Natural killer cell (primary cell): ENCODE results near the gene NTM. TPM values are rescaled to one million over a fixed set of nuclear protein-coding genes. Genes with fewer than 3 reads are reported as not detected.

ENCODE experiments used
- ATAC-seq, 3 donors: fragments of 150-1000 bp in 2 of 3; fragments of 200-7000 bp in 1 of 3; cut with Tn5 transposase; 1 replicate in 1 of 3; 2 replicates in 2 of 3; pipeline ENCODE4 v1.10.0; 2021; ENCODE audit warnings: mild to moderate bottlenecking in 2 of 3, moderate library complexity in 2 of 3
- DNase-seq, 2 donors: peaks; one replicate each; pipeline versions ENCODE4 v3.0.0 to v3.0.0-alpha.2; 2013 to 2021; ENCODE audit warnings: mixed read lengths in 1 of 2
- H3K27ac ChIP-seq: one replicate; pipeline ENCODE4 v1.5.1; 2013; ENCODE audit warnings: mild to moderate bottlenecking, low read length
- H3K27me3 ChIP-seq: one replicate; pipeline ENCODE4 v1.6.1; 2013; ENCODE audit warnings: low read length; ENCODE audit not compliant: control insufficient read depth, insufficient read depth
- H3K36me3 ChIP-seq: one replicate; pipeline ENCODE4 v1.6.1; 2013; ENCODE audit warnings: low read length; ENCODE audit not compliant: control insufficient read depth, insufficient read depth
- H3K4me1 ChIP-seq: one replicate; pipeline ENCODE4 v1.6.1; 2013; ENCODE audit warnings: low read length; ENCODE audit not compliant: control insufficient read depth, insufficient read depth
- H3K4me3 ChIP-seq: one replicate; pipeline ENCODE4 v1.5.1; 2013; ENCODE audit warnings: low read length
- H3K9me3 ChIP-seq: one replicate; pipeline ENCODE4 v1.6.1; 2013; ENCODE audit warnings: low read length; ENCODE audit not compliant: control insufficient read depth, insufficient read depth
- H3K27ac Mint-ChIP-seq, 2 donors: one replicate each; pipeline ENCODE4 v1.8.0; 2022; ENCODE audit warnings: mild to moderate bottlenecking in 2 of 2, mixed read lengths in 2 of 2, moderate library complexity in 1 of 2
- H3K27me3 Mint-ChIP-seq, 2 donors: one replicate each; pipeline ENCODE4 v1.8.0; 2022; ENCODE audit warnings: low read depth in 2 of 2, mixed read lengths in 2 of 2
- H3K36me3 Mint-ChIP-seq: one replicate; pipeline ENCODE4 v1.8.0; 2022; ENCODE audit warnings: mixed read lengths
- H3K4me1 Mint-ChIP-seq, 2 donors: one replicate each; pipeline ENCODE4 v1.8.0; 2022; ENCODE audit warnings: mixed read lengths in 2 of 2
- H3K4me3 Mint-ChIP-seq: one replicate; pipeline ENCODE4 v1.8.0; 2022; ENCODE audit warnings: mild to moderate bottlenecking, moderate library complexity, mixed read lengths
- H3K9me3 Mint-ChIP-seq, 2 donors: one replicate each; pipeline ENCODE4 v1.8.0; 2022; ENCODE audit warnings: mixed read lengths in 2 of 2
- WGBS: methylation state at CpG from one replicate; pipeline ENCODE4 v1.1.7; 2013; ENCODE audit warnings: missing lambda C conversion rate; ENCODE audit not compliant: insufficient coverage; 5-methylcytosine and 5-hydroxymethylcytosine counted together
- intact Hi-C: fragments of 100-400 bp; cut with micrococcal nuclease; formaldehyde crosslinking; loops from one replicate; pipeline ENCODE4 v1.14.2; 2022
- total RNA-seq, 4 donors: library from RNA; stranded (reverse); fragments of 120-200 nt in 1 of 4; gene quantifications; one replicate each; pipeline versions ENCODE4 v1.2.3 to v1.2.4, GENCODE V29; 2013 to 2022
- TF ChIP-seq, protein P1 (sequence below): fragments of 200-600 bp; IDR thresholded peaks from one replicate; pipeline ENCODE4 v1.8.0; 2022; ENCODE audit warnings: antibody characterized with exemption

The NTM gene
- total RNA-seq, 3 donors from 2014 or later (not counting 1 experiment from before 2014, with no cell fraction given) = not detected

DNA sequence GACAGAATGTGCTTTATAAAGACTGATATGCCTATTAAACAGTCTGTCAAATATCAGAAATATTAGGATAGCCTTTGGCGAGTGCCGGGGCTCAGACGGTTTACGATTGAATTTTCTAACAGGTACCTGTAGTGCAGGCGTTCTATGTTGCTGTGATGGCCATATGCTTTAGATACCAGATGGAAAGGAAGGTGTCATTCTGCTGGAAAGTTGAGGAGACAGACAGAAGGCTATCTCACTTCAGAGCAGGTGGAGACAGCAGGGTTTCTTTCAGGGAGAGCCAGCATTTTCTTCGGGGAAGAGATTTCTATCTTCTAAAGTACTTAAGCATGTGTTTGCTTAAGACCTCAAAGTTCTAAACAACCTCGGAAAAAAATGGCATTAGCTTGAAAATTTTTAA lies 415.4 kb downstream of the NTM start:
- intact Hi-C loops = no loop called here
- no peak for DNase-seq
- Histone ChIP-seq H3K4me1 (no peaks in the 10 kb centered on the region), H3K27me3 (no peaks in the 10 kb centered on the region), H3K9me3 (peaks cover 2% of the 10 kb centered on the region), H3K4me3 (no peak overlapping the region), H3K36me3 (no peaks in the 10 kb centered on the region), H3K27ac (no peak overlapping the region)
- Mint-ChIP-seq H3K9me3 (peaks cover 6 to 7% of the 10 kb centered on the region in 2 donors), H3K27ac (no peak overlapping the region), H3K4me1 (no peaks in the 10 kb centered on the region), H3K4me3 (no peak overlapping the region), H3K27me3 (peaks cover 0 to 3% of the 10 kb centered on the region in 2 donors), H3K36me3 (no peaks in the 10 kb centered on the region)
- ATAC-seq = no peak
- WGBS = 78% methylated on average over 7 of the region's 7 CpGs
- TF ChIP-seq, protein P1, sequence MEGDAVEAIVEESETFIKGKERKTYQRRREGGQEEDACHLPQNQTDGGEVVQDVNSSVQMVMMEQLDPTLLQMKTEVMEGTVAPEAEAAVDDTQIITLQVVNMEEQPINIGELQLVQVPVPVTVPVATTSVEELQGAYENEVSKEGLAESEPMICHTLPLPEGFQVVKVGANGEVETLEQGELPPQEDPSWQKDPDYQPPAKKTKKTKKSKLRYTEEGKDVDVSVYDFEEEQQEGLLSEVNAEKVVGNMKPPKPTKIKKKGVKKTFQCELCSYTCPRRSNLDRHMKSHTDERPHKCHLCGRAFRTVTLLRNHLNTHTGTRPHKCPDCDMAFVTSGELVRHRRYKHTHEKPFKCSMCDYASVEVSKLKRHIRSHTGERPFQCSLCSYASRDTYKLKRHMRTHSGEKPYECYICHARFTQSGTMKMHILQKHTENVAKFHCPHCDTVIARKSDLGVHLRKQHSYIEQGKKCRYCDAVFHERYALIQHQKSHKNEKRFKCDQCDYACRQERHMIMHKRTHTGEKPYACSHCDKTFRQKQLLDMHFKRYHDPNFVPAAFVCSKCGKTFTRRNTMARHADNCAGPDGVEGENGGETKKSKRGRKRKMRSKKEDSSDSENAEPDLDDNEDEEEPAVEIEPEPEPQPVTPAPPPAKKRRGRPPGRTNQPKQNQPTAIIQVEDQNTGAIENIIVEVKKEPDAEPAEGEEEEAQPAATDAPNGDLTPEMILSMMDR = no peak

DNA sequence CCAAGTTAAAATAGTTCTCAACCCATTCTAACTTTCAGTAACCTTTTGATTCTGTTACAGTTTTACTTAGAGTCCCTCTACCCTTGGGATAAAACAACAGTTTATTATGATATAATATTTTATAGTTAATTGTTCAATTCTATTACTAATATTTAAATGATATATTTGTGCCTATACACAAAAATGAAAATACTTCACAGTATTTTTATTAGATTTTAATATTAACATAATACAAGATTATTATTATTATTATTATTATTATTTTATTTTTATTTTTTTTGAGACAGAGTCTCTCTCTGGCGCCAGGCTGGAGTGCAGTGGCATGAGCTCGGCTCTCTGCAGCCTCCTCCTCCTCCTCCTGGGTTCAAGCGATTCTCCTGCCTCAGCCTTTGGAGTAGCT lies 416.7 kb downstream of the NTM start:
- no peak overlapping the region for H3K4me3 Mint-ChIP-seq
- TF ChIP-seq, protein P1 = no peak
- Histone ChIP-seq H3K9me3 (no peaks in the 10 kb centered on the region), H3K27me3 (no peaks in the 10 kb centered on the region), H3K4me3 (no peak overlapping the region), H3K36me3 (no peaks in the 10 kb centered on the region), H3K4me1 (no peaks in the 10 kb centered on the region), H3K27ac (no peak overlapping the region)
- intact Hi-C loops = no loop called here
- no peak for DNase-seq
- no peaks in the 10 kb centered on the region for H3K36me3 Mint-ChIP-seq
- ATAC-seq = no peak
- no peaks in the 10 kb centered on the region for H3K4me1 Mint-ChIP-seq
- 60% methylated on average over 3 of the region's 3 CpGs for WGBS
- H3K27me3 Mint-ChIP-seq = peaks cover 0 to 3% of the 10 kb centered on the region in 2 donors
- no peak overlapping the region for H3K27ac Mint-ChIP-seq
- peaks cover 3 to 7% of the 10 kb centered on the region in 2 donors for H3K9me3 Mint-ChIP-seq

DNA sequence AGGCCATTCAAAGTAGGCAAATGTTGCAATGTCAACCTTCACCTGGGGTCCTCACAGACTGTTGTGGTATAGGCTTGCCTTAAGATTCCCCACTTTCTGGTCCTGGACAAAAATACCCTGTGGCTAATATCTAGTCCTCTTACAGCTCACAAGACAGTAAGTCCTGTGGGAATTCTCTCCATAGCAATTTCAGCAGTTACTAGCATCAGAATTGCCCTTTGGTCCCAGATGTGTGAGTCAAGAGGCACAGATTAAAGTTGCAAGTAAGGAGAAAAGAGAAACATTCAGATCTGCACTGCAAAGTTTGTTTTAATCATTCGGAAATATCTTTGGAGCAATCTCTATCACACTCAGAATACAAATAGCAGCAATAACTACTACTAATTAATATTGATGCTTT lies 420.2 kb downstream of the NTM start:
- Histone ChIP-seq H3K36me3 (no peaks in the 10 kb centered on the region), H3K4me3 (no peak overlapping the region), H3K27ac (no peak overlapping the region), H3K9me3 (no peaks in the 10 kb centered on the region), H3K27me3 (no peaks in the 10 kb centered on the region), H3K4me1 (no peaks in the 10 kb centered on the region)
- ATAC-seq (no peak), DNase-seq (no peak)
- Mint-ChIP-seq H3K27ac (no peak overlapping the region), H3K9me3 (peaks cover 3 to 5% of the 10 kb centered on the region in 2 donors), H3K36me3 (no peaks in the 10 kb centered on the region), H3K4me3 (no peak overlapping the region), H3K27me3 (peaks cover 0 to 3% of the 10 kb centered on the region in 2 donors), H3K4me1 (no peaks in the 10 kb centered on the region)
- no CpG with 5 or more reads among the region's 1 CpG for WGBS
- TF ChIP-seq, protein P1 = no peak
- intact Hi-C loops = no loop called here

DNA sequence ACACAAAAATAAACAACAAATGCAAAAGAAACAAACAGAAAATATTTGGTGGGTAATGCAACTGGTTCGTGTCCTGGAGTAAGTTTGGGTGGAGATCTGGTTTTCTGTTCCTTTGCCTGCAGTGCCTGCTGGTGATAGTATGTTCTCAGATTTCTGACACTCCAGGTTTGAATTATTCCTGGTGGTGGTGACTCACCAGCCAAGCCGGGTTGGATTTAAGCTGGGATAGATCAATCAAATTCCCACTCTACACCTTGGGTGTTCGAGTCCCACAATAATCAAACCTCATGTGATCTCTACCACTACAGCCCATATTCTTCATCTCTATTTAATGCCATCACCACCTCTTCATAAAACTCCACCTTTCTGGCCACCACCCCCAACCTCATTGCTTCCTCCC lies 421.8 kb downstream of the NTM start:
- intact Hi-C loops = no loop called here
- no peak overlapping the region for H3K4me3 Mint-ChIP-seq
- H3K4me1 ChIP-seq = no peaks in the 10 kb centered on the region
- no peaks in the 10 kb centered on the region for H3K4me1 Mint-ChIP-seq
- H3K36me3 Mint-ChIP-seq = no peaks in the 10 kb centered on the region
- H3K27ac ChIP-seq = no peak overlapping the region
- no peaks in the 10 kb centered on the region for H3K27me3 ChIP-seq
- H3K27ac Mint-ChIP-seq = no peak overlapping the region
- no peak for ATAC-seq
- H3K36me3 ChIP-seq = no peaks in the 10 kb centered on the region
- H3K4me3 ChIP-seq = no peak overlapping the region
- no peak for DNase-seq
- WGBS = 76% methylated on average over 3 of the region's 3 CpGs
- TF ChIP-seq, protein P1 = no peak
- H3K9me3 ChIP-seq = no peaks in the 10 kb centered on the region
- H3K27me3 Mint-ChIP-seq = peaks cover 0 to 6% of the 10 kb centered on the region in 2 donors
- peaks cover 3 to 8% of the 10 kb centered on the region in 2 donors for H3K9me3 Mint-ChIP-seq
